Endothelial cell of umbilical vein (primary cell): ENCODE data around the gene S1PR4. TPM values are rescaled to one million over a fixed set of nuclear protein-coding genes. Genes with fewer than 3 reads are reported as not detected.

Experiments
- BruUV-seq: library from RNA; stranded (reverse); fragments of 400-500 nt; replicated peaks from 2 replicates; lab custom pipeline; 2021; lab: Mats Ljungman, UMichigan
- CTCF ChIA-PET: fragments of 300-600, 350-600 bp; sonication (Branson Sonifier 250); formaldehyde crosslinking; loops from one replicate; lab custom pipeline; 2021; ENCODE audit warnings: antibody characterized with exemption, inconsistent platforms; lab: Charles Lee
- POLR2A ChIA-PET: fragments of 300-600, 350-600 bp; sonication (Branson Sonifier 250); formaldehyde crosslinking; loops from one replicate; lab custom pipeline; 2021; ENCODE audit warnings: antibody characterized with exemption, inconsistent platforms; lab: Charles Lee
- DNase-seq: peaks from one replicate; pipeline ENCODE4 v3.0.0-alpha.2; 2011; ENCODE audit warnings: low read depth, low spot score
- FAIRE-seq: peaks from 2 replicates; lab custom pipeline; 2011; peaks lifted over from hg19 to GRCh38; lab: Jason Lieb, UNC
- H2AFZ ChIP-seq: 2 replicates; pipeline ENCODE4 v1.6.0; 2012; ENCODE audit warnings: low read depth, low read length, control low read depth, inconsistent platforms
- H3K27ac ChIP-seq: 2 replicates; pipeline ENCODE4 v1.5.1; 2011; ENCODE audit warnings: low read depth, mild to moderate bottlenecking, control low read depth, low read length, moderate library complexity; ENCODE audit not compliant: insufficient read depth
- H3K27me3 ChIP-seq, 2 experiments: 2 replicates each; pipeline versions ENCODE4 v1.6.0 to v1.6.1; 2011; ENCODE audit warnings: low read length in 2 of 2, mixed read lengths in 1 of 2; ENCODE audit not compliant: control insufficient read depth in 2 of 2, insufficient read depth in 2 of 2
- H3K36me3 ChIP-seq, 2 experiments: 2 replicates in 1 of 2; 3 replicates in 1 of 2; pipeline ENCODE4 v1.5.1; 2011; ENCODE audit warnings: low read length in 2 of 2, mild to moderate bottlenecking in 1 of 2, moderate library complexity in 1 of 2; ENCODE audit not compliant: control insufficient read depth in 2 of 2, insufficient read depth in 2 of 2; ENCODE audit errors: extremely low read depth in 1 of 2
- H3K4me1 ChIP-seq: 3 replicates; pipeline ENCODE4 v1.5.1; 2011; ENCODE audit warnings: mild to moderate bottlenecking, low read length; ENCODE audit not compliant: control insufficient read depth, insufficient read depth; ENCODE audit errors: extremely low read depth
- H3K4me2 ChIP-seq: 2 replicates; pipeline ENCODE4 v1.6.1; 2011; ENCODE audit warnings: low read length, control low read depth, mixed read lengths; ENCODE audit not compliant: insufficient read depth
- H3K4me3 ChIP-seq, 3 experiments: fragments of 200-600 bp in 1 of 3; sonication (generic), shearing (Covaris generic) in 1 of 3; replicated peaks in 1 of 3; 2 replicates each; pipeline ENCODE4 v1.5.1; 2011 to 2016; ENCODE audit warnings: control low read depth in 3 of 3, low read length in 3 of 3, mild to moderate bottlenecking in 2 of 3, inconsistent platforms in 1 of 3, low read depth in 1 of 3, moderate library complexity in 1 of 3; ENCODE audit not compliant: insufficient read depth in 1 of 3
- H3K79me2 ChIP-seq: 2 replicates; pipeline ENCODE4 v1.6.0; 2012; ENCODE audit warnings: low read length, inconsistent platforms; ENCODE audit not compliant: control insufficient read depth, insufficient read depth
- H3K9ac ChIP-seq: replicated peaks from 2 replicates; pipeline ENCODE3; 2011; ENCODE audit warnings: low read length, control low read depth; ENCODE audit not compliant: insufficient read depth; ENCODE audit errors: extremely low read depth
- H3K9me1 ChIP-seq: replicated peaks from 3 replicates; pipeline ENCODE4 v1.6.0; 2011; ENCODE audit warnings: mild to moderate bottlenecking, low read length; ENCODE audit not compliant: control insufficient read depth, insufficient read depth; ENCODE audit errors: extremely low read depth
- H3K9me3 ChIP-seq: replicated peaks from 2 replicates; pipeline ENCODE4 v1.5.1; 2012; ENCODE audit warnings: low read length, inconsistent platforms; ENCODE audit not compliant: control insufficient read depth, insufficient read depth
- H4K20me1 ChIP-seq: replicated peaks from 2 replicates; pipeline ENCODE3; 2011; ENCODE audit warnings: mild to moderate bottlenecking, low read length; ENCODE audit not compliant: control insufficient read depth, insufficient read depth; ENCODE audit errors: extremely low read depth
- CTCF ChIP-seq, 2 donors: IDR thresholded peaks; 1 replicate in 1 of 2; 2 replicates in 1 of 2; pipeline ENCODE4 v1.5.1; 2011; ENCODE audit warnings: low read length in 2 of 2, mild to moderate bottlenecking in 2 of 2, moderate library complexity in 2 of 2, control low read depth in 1 of 2, inconsistent platforms in 1 of 2, low read depth in 1 of 2; ENCODE audit not compliant: insufficient read depth in 1 of 2; ENCODE audit errors: extremely low read depth in 1 of 2
- JUN ChIP-seq: IDR thresholded peaks from 2 replicates; pipeline ENCODE4 v1.6.1; 2011; ENCODE audit warnings: borderline replicate concordance, low read depth; ENCODE audit not compliant: insufficient read length, insufficient read depth
- MAX ChIP-seq: IDR thresholded peaks from 2 replicates; pipeline ENCODE4 v1.6.1; 2011; ENCODE audit not compliant: insufficient read depth, insufficient read length
- POLR2A ChIP-seq: IDR thresholded peaks from 2 replicates; pipeline ENCODE4 v1.6.1; 2012; ENCODE audit warnings: low read depth, mild to moderate bottlenecking, control low read depth, low read length
- dilution Hi-C: fragments of 300-500 bp; cut with MboI; formaldehyde crosslinking; loops from one replicate; pipeline ENCODE4 v1.15.0; 2019; ENCODE audit warnings: low sequenced_read_pairs; ENCODE audit not compliant: extremely low pct_ligation_motif_present
- intact Hi-C: fragments of 100-400 bp; cut with micrococcal nuclease; formaldehyde crosslinking; loops from one replicate; pipeline ENCODE4 v1.10.0; 2022
- polyA plus RNA-seq, 4 experiments: library from polyadenylated mRNA; depleted of rRNA in 3 of 4; stranded (reverse) in 3 of 4; unstranded in 1 of 4; fragments of >200 nt; gene quantifications; 2 replicates each; pipeline versions ENCODE4 v1.2.1 to v1.2.3, GENCODE V29; 2011 to 2012; ENCODE audit warnings: missing spikeins in 1 of 4
- total RNA-seq: library from RNA; stranded (reverse); gene quantifications from 2 replicates; pipeline ENCODE4 v1.2.3, GENCODE V29; 2021

The S1PR4 gene
- total and polyA plus RNA-seq, 2 donors (not counting 3 experiments of a cell fraction or from before 2014, with no cell fraction given): 1.7 to 2.5 TPM

- Histone ChIP-seq H3K9me1 (no peaks in the 10 kb centered on the region), H3K9me3 (no peaks in the 10 kb centered on the region), H3K4me1 (peaks cover 12% of the 10 kb centered on the region), H3K9ac (no peak overlapping the region), H3K4me3 (no peak overlapping the region), H3K4me2 (no peak overlapping the region), H4K20me1 (no peaks in the 10 kb centered on the region), H3K79me2 (peaks cover 57% of the 10 kb centered on the region), H3K36me3 (peaks cover 0 to 4% of the 10 kb centered on the region in 2 experiments), H2AFZ (no peak overlapping the region), H3K27ac (no peak overlapping the region), H3K27me3 (no peaks in the 10 kb centered on the region)
- POLR2A ChIA-PET: no interaction called here
- CTCF ChIA-PET: no interaction called here
- intact Hi-C loops: no loop called here
- dilution Hi-C loops: no loop called here
- TF ChIP-seq POLR2A: no peak
- TF ChIP-seq MAX: no peak
- TF ChIP-seq JUN: no peak
- TF ChIP-seq CTCF (IDR thresholded peaks at IDR 0.05; ENCODE audit: extremely low read depth in 1 of 2, insufficient read depth in 1 of 2, low read depth in 1 of 2, low read length in 2 of 2): no peak
- no peak for DNase-seq
- no TSS peak for BruUV-seq
- FAIRE-seq: no peak
Observed at GRCh38 chr19:3188627-3189596, 10.3 kb downstream of the S1PR4 start.
